Stimulated activated CD4-positive, alpha-beta T cell treated with anti-CD3 and anti-CD28 coated beads, Interleukin-1b, Interleukin-23, amount 100 ng/mL, for 4 hours (primary cell): Measurements from ENCODE around the gene OR4S2.

ENCODE experiments used
- DNase-seq, 2 donors: peaks; one replicate each; pipeline ENCODE4 v3.0.0-alpha.2; 2020; ENCODE audit warnings: low read depth in 2 of 2

OR4S2 gene

GRCh38 chr11:55648027-55648426 is at the start of gene OR4S2:
OR4S2 (plus strand) TSS chr11:55648327; CDS start chr11:55650904, 2,577 bp downstream.
- no peak for DNase-seq

GRCh38 chr11:55607545-55607944 is 40.6 kb upstream of the OR4S2 start, which contains the start of gene OR4C11:
OR4C11 (minus strand) TSS chr11:55607645; CDS start chr11:55604373, 3,272 bp downstream.
- DNase-seq: no peak

GRCh38 chr11:55624531-55624930 is 23.6 kb upstream of the OR4S2 start:
- DNase-seq: no peak

- DNase-seq: no peak
Measured at GRCh38 chr11:55634813-55635212, 13.3 kb upstream of the OR4S2 start, which contains the start of gene OR4P4. OR4P4 (plus strand) TSS chr11:55635113.

GRCh38 chr11:55652560-55652959 is 4.4 kb downstream of the OR4S2 start:
- no peak for DNase-seq

- no peak for DNase-seq
Measured at GRCh38 chr11:55655096-55655495, 7.0 kb downstream of the OR4S2 start.

GRCh38 chr11:55658031-55658573 is 10.0 kb downstream of the OR4S2 start:
- no peak for DNase-seq

GRCh38 chr11:55658608-55659007 is 10.5 kb downstream of the OR4S2 start:
- no peak for DNase-seq

GRCh38 chr11:55661901-55662300 is 13.8 kb downstream of the OR4S2 start, which contains the start of gene OR4C6:
OR4C6 (plus strand) TSS chr11:55662201; CDS start chr11:55665167, 2,966 bp downstream.
- DNase-seq: no peak

- DNase-seq: no peak
Measured at GRCh38 chr11:55669376-55669775, 21.2 kb downstream of the OR4S2 start.

GRCh38 chr11:55673860-55674259 is 25.7 kb downstream of the OR4S2 start:
- no peak for DNase-seq

- DNase-seq: no peak
Measured at GRCh38 chr11:55697817-55698216, 49.7 kb downstream of the OR4S2 start.

GRCh38 chr11:55701429-55701828 is 53.3 kb downstream of the OR4S2 start:
- DNase-seq: no peak
